Mesothelial cell of epicardium (in vitro differentiated cells): Measurements from ENCODE around the gene LEMD1. TPM values are rescaled to one million over a fixed set of nuclear protein-coding genes. Genes with fewer than 3 reads are reported as not detected.

Experiments
- DNase-seq, 2 experiments: peaks; one replicate each; pipeline ENCODE4 v3.0.0; 2021; ENCODE audit warnings: low spot score in 2 of 2; ENCODE audit not compliant: unreplicated experiment in 2 of 2
- H3K27ac Mint-ChIP-seq: 2 replicates; pipeline ENCODE4 v1.8.0; 2021; ENCODE audit warnings: mixed read lengths
- H3K27me3 Mint-ChIP-seq: 2 replicates; pipeline ENCODE4 v1.8.0; 2021; ENCODE audit warnings: low read depth, mixed read lengths
- H3K36me3 Mint-ChIP-seq: 2 replicates; pipeline ENCODE4 v1.8.0; 2021; ENCODE audit warnings: mixed read lengths
- H3K4me1 Mint-ChIP-seq: 2 replicates; pipeline ENCODE4 v1.8.0; 2021; ENCODE audit warnings: mixed read lengths
- H3K4me3 Mint-ChIP-seq: 2 replicates; pipeline ENCODE4 v1.8.0; 2021; ENCODE audit warnings: mild to moderate bottlenecking, moderate library complexity, mixed read lengths
- H3K9me3 Mint-ChIP-seq: 2 replicates; pipeline ENCODE4 v1.8.0; 2021; ENCODE audit warnings: mixed read lengths
- total RNA-seq: library from RNA; stranded (reverse); gene quantifications from 3 replicates; pipeline ENCODE4 v1.2.1, GENCODE V29; 2021
- TF ChIP-seq, protein P1 (sequence below): fragments of 200-600 bp; sonication (generic); IDR thresholded peaks from one replicate; pipeline ENCODE4 v1.5.0; 2021; ENCODE audit warnings: antibody characterized with exemption; ENCODE audit not compliant: unreplicated experiment

Gene LEMD1
- total RNA-seq, 1 donor from 2014 or later = 1.3 TPM

DNA sequence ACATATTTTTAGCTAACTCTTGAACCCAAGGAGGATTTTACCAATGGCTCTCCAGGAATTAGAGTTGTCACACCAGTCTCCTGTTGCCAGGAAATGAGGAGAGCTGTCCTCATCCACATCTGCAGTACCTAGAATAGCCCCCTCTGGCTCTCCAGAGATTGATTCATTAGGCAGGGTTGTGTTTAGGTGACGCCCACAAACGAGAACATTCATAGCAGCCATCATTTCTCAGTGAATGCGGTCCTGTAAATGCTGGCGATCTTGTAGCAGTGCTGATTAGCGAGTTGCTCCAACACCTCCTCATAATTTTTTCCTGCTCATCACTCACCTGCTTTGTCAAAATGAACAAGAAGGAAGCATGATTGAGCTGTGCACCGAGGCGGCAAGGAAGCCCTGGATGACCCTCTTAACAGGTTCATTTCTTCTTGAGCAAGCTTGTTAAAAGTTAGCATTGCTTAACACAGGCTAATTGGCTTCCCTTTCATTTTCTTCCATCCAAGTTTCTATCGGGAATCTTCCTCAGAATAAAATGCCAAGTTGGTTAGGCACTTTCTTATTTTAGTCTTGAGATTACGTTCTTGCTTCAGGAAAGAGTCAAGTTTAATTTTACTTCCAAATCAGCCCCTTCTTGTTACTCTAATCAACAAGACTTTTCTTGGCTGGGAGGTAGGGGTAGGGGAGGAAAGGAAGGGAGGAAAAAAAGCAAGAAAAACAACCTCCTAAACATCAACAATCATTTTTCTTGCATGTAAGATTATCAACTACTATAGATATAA lies 48.6 kb downstream of the LEMD1 start:
- Mint-ChIP-seq H3K9me3 (no peaks in the 10 kb centered on the region), H3K4me1 (peaks cover 39% of the 10 kb centered on the region), H3K27ac (no peak overlapping the region), H3K36me3 (no peaks in the 10 kb centered on the region), H3K27me3 (peaks cover 9% of the 10 kb centered on the region), H3K4me3 (peak overlapping the region; percentile 9)
- no peak for DNase-seq
- TF ChIP-seq, protein P1, sequence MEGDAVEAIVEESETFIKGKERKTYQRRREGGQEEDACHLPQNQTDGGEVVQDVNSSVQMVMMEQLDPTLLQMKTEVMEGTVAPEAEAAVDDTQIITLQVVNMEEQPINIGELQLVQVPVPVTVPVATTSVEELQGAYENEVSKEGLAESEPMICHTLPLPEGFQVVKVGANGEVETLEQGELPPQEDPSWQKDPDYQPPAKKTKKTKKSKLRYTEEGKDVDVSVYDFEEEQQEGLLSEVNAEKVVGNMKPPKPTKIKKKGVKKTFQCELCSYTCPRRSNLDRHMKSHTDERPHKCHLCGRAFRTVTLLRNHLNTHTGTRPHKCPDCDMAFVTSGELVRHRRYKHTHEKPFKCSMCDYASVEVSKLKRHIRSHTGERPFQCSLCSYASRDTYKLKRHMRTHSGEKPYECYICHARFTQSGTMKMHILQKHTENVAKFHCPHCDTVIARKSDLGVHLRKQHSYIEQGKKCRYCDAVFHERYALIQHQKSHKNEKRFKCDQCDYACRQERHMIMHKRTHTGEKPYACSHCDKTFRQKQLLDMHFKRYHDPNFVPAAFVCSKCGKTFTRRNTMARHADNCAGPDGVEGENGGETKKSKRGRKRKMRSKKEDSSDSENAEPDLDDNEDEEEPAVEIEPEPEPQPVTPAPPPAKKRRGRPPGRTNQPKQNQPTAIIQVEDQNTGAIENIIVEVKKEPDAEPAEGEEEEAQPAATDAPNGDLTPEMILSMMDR = no peak

DNA sequence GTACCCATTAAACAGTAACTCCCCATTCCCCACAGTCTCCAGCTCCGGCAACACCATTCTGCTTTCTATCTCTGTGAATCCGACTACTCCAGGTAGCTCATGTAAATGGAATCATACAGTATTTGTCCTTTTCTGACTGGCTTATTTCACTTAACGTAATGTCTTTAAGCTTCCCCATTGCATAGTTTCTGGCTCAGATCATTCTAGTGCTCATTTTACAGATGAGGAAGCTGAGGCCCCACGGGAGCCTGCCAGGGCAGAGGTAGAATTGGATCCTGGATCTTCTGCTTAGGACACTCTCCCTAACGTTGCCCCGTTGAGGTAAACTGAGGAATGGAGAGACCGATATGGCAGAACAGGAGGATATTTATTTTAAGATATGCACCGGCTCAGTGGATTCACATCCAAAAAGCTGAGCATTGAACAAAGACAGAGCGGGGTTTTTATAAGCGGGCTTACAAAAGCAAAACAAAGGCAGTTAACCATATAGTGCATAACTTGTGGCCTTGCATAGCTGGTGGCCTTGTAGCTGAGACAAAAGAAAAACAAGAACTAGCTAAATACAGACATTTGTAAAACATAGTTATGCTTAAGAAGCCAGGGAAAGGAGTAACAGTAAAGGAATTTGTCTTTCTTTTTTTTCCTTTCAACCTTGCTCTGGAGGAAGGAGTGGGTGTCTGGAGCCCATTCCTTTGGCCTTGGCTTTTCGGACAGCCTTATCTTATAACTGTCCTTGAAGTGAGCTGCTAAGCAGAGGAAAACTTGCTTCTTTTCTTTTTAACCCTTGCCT lies 49.8 kb downstream of the LEMD1 start:
- Mint-ChIP-seq H3K9me3 (no peaks in the 10 kb centered on the region), H3K4me3 (peak overlapping the region; percentile 4), H3K27ac (peak overlapping the region; percentile 7), H3K36me3 (no peaks in the 10 kb centered on the region), H3K27me3 (peaks cover 4% of the 10 kb centered on the region), H3K4me1 (peaks cover 39% of the 10 kb centered on the region)
- no peak for DNase-seq
- TF ChIP-seq, protein P1 = no peak

DNA sequence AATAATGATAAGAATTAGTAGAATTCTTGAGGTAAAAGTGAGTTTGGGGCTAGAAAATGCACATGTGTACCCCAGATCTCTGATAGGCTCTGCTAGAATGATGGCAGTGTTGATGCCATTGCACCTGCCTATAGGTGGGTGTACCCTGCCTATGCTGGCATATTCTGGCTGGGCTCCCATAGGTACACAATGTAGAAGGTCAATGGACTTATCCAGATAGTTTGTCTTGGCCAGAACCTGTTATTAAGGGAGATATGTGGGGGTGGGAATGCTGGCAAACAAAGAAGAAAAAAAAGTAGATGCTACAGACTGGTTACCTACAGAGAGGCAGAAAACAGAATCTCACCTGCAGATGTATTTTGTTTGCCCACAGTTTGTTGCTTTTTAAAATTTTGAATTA lies 51.1 kb downstream of the LEMD1 start:
- Mint-ChIP-seq H3K27ac (no peak overlapping the region), H3K36me3 (no peaks in the 10 kb centered on the region), H3K27me3 (no peaks in the 10 kb centered on the region), H3K9me3 (no peaks in the 10 kb centered on the region), H3K4me1 (peaks cover 37% of the 10 kb centered on the region), H3K4me3 (no peak overlapping the region)
- TF ChIP-seq, protein P1 = no peak
- no peak for DNase-seq

DNA sequence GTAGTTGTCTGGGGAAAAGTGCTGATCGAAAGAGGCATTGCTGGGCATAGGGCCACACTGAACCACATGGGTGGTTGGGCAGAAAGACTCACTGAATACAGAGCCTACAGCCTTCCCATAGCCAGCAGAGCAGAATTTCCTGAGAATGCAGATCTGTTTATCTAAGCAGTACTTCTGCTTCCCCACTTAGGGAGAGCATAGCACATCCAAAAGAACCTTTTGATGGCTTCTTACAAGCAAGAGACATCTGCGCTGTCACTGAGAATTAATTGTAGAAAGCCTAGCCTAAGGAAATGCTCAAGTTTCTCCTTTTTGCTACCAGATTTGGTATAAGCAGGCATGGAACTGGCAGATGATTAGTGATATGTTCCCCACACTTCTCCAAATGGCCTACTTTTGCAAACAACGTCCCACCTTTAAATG lies 52.1 kb downstream of the LEMD1 start:
- H3K27me3 Mint-ChIP-seq = no peaks in the 10 kb centered on the region
- no peak for DNase-seq
- TF ChIP-seq, protein P1 = no peak
- H3K36me3 Mint-ChIP-seq = no peaks in the 10 kb centered on the region
- H3K27ac Mint-ChIP-seq = peak overlapping the region; percentile 30
- peaks cover 36% of the 10 kb centered on the region for H3K4me1 Mint-ChIP-seq
- no peak overlapping the region for H3K4me3 Mint-ChIP-seq
- no peaks in the 10 kb centered on the region for H3K9me3 Mint-ChIP-seq

DNA sequence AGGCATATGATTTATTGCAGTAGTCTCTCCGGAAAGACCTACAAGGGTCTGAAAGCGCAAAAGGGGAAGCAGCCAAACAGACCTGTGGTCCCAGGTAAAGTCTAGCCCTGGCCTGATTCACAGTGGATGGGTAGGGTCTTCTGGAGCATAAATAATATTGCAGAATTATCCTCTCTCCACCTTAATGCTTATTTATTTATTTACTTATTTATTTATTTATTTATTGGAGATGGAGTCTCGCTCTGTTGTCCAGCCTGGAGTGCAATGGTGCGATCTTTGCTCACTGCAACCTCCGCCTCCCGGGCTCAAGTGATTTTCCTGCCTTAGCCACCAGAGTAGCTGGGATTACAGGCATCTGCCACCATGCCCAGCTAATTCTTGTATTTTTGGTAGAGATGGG lies 53.4 kb downstream of the LEMD1 start:
- H3K9me3 Mint-ChIP-seq = no peaks in the 10 kb centered on the region
- TF ChIP-seq, protein P1 = no peak
- no peak overlapping the region for H3K27ac Mint-ChIP-seq
- peaks cover 24% of the 10 kb centered on the region for H3K4me1 Mint-ChIP-seq
- H3K4me3 Mint-ChIP-seq = no peak overlapping the region
- H3K36me3 Mint-ChIP-seq = no peaks in the 10 kb centered on the region
- no peak for DNase-seq
- no peaks in the 10 kb centered on the region for H3K27me3 Mint-ChIP-seq
